GM04503 (cell line): ENCODE data around the gene NCK2.

ENCODE experiments used
- DNase-seq: peaks from one replicate; pipeline ENCODE4 v3.0.0-alpha.2; 2012; ENCODE audit warnings: low read depth

Gene NCK2

DNA sequence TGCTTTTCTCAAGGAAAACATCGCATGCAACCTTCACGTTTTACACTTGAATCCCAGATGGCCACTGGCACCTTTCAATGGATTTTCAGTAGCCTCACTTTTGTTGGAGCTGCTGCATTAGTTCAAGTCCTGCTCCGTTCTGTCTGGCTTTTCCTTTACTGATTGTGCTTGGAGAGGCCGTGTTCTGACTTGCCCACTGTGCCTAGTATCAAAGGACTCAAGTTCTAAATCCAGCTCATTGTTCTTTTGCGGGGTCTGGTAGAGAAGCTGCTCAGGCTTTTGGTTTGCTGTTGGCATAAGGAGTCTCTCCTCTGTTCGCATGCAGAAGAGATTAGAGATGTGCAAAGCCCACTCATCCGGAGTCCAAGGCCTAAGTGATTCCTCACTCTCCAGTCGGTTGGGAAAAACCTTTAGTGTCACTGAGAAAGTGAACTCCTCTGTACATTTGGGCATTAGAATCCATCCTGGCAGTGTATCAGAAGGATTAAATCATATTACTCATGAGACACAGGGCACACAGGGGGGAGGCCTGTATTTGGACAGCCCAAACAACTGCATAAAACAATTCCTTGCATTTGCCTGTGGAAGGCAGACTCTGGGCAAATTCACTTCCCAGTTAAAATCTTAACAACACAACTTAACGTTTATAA, 69.7 kb downstream of the NCK2 start:
- DNase-seq = no peak

DNA sequence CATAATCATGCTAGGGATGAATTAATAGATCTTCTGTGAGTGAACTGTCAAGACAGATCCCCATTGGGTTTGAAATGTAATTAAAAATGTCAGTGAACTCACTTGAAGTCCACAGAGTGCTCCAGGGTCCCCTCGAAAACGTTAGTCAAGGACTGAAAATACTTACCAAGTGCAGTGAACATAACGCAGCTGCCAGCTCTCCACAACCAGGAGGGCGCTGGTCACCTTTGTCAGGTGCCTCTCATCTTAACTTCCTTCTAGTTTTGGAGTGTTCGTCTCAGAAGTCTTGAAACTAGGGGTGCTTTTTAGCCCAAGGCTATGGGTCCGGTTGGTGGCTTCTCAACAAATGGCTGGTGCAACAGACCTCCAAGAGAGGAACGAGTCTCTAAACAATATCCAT, 70.7 kb downstream of the NCK2 start:
- no peak for DNase-seq

DNA sequence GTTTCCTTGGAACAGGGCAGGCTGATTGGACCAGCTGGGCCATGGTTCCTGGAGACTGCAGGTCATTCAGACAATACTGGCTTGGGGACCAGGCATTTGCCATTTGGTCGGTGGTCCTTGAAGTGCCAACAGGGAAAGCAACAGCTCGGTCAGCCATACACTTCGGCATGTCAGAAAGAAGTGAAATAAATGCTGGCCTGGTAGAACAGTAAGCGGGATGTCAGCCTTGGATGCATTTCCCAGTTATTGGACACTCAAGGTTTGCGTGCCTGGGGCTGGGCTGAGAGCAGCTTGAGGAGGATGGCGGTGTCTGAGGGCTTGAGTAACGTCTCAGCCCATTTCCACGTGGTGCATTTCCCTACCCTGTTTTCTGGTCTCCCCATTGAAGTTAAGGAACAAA, 75.4 kb downstream of the NCK2 start:
- no peak for DNase-seq

DNA sequence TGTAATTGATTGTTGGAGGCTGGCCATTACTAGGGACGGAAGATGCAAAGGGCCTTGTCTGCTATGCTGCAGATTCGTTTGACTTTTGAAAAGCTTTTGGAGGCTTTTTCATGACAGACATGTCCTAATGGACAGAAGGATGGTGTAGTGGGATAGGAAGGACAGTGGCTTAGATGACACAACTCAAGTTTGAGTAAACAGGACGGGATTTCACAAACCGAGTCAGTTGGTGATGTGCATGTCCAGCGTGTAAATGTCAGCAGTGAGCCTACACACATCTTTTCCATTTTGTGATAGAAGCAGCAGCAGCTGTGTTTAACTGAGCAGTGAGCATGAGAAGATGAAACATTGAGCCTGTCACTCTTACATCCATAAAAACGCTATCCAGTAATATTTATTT, 76.0 kb downstream of the NCK2 start:
- DNase-seq = no peak

DNA sequence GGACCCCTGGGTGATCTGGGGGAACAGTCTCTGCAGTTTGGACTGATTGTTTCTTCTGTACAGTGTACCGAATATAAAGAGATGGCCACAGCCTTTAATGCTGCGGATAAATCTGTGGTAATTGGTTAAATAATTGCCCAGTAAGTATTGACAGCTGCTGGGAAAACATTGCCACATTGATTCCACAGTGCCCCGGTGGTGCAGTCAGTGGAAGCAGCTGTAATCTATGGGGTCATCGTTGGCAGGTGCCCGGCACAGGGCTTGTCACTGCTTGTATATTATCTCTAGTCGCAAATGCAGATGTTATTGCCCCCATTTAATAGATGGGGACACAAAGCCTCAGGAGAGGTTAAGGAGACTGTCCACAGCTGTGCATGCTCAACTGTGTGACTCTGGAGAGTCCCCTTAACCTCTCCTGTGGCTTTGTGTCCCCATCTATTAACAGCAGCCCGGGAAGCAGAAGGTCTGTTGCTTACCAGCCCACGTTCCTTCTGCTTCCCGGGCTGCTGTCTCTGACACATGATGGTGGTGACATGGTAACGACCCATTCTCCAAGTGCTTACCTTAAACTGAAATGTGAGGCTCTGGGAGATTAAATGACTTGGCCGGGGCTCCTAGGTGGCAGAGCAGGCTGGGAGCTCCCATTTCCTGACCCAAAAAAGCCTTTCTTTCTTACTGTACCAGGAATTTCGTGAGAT, 76.9 kb downstream of the NCK2 start:
- no peak for DNase-seq

DNA sequence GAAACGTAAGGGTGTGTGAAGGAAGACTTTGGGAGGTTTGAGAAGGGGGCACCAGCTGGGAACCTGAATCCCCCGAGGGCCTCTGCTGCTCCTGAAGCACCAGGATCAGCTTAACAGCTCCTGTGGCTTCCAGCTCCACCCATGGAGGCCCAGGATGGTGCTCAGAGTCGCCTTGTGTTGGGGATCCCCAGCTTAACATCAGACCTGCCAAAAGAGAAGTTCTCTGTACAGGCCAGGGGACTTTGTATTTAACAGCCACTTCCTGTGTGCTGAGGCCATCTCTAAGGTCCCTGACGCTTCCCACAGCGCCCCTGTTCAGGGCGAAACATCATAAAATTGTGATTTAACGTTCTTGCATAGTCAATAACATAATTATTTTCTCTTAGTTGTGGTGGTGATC, 77.5 kb downstream of the NCK2 start:
- DNase-seq = no peak

DNA sequence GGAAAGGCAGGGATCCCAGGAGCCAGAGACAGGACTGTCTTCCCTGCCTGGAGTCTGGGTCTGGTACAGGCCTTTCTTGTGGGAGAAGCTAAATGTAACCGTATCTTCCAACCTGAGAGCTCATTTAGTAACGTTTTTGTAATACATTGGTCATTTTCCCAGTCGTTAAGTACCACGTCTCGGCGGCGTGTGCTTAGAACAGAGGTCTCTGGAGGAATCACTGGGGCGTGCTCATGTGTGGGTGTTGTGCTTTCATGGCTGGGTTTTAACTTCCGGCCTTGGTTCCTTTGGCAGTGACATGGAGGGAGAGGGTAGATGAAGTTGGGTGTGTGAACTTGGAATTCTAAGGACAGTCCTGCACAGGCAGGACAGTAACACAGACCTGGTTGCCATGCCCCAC, 79.7 kb downstream of the NCK2 start:
- DNase-seq = no peak

DNA sequence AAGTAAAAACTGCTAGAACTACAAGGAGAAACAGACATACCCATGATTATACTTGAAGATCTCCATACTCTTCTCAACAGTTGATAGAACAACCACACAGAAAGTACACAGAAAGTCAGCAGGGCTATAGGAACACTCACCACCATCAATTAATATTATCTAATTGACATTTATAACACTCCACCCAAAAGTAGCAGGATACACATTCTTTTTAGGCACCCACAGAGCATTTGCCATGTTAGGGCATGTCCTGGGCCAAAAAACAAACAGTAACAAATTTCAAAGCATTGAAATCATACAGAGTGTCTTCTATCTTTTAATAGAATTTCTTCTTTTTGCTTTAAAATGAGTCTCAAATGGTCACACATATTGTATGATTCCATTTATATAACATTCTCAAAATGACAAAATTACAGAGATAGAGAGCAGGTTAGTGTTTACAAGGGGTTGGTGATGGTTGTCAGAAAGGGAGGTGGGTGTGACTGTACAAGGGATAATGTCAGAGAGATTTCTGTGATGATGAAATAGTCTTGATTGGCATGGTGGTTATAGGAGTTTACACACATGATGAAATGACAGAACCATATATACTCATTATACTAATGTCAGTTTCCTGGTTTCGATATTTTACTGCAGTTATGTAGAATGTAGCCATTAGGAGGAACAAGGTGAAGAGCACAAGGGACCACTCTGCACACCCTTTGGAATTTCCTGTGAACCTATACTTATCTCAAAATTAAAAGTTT, 82.8 kb downstream of the NCK2 start:
- DNase-seq = no peak

DNA sequence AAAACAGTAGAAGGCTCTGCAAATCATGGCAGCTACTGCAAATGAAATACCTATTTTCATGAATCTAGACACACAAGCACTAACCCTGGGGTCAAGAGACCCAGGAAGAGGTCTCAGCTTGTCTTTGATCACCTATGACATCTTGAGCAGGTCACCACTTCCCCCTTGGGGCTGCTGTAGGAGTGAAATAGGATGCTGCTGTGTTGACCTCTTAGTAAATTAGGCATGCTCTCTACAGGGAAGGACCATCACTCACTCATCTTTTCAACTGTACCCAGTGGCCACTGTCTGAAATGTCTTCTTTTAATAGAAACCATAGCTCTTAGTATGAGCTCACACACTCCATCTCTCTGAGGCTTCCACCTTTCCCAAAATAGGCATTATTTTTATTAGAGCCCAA, 83.8 kb downstream of the NCK2 start:
- no peak for DNase-seq

DNA sequence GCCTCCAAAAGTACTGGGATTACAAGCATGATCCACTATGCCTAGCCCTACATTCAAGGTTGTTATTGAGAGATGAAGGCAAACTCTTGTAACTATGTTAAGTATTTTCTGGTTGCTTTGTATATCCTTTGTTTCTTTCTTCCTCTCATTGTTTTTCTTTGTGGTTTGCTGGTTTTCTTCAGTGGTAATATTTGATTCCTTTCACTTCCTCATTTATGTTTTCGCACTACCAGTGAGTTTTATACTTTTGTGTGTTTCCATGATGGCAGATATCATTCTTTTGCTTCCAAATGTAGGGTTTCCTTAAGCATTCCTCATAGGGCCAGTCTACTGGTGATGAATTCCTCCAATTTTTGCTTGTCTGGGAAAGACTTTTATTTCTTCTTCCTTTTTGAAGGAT, 90.2 kb downstream of the NCK2 start:
- no peak for DNase-seq

DNA sequence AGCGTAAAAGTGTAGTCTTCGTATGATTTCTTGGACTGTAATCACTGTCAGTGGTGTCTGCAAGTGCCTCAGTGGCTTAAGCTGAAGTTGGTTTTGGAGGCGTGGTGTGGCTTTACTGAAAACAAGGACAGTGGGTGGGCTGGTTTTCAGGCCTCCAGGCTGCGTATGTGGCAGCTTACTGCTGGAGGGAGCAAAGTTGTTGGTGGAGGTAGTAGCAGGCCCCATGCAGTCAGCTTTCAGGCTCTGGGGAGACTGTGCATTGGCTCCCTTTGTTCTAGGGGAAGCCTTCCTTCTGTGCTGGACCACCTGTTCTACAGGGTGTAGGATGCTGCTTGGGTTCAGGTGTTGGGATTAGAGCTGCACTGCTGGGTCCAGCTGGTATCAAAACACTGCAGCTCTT, 91.6 kb downstream of the NCK2 start:
- no peak for DNase-seq

DNA sequence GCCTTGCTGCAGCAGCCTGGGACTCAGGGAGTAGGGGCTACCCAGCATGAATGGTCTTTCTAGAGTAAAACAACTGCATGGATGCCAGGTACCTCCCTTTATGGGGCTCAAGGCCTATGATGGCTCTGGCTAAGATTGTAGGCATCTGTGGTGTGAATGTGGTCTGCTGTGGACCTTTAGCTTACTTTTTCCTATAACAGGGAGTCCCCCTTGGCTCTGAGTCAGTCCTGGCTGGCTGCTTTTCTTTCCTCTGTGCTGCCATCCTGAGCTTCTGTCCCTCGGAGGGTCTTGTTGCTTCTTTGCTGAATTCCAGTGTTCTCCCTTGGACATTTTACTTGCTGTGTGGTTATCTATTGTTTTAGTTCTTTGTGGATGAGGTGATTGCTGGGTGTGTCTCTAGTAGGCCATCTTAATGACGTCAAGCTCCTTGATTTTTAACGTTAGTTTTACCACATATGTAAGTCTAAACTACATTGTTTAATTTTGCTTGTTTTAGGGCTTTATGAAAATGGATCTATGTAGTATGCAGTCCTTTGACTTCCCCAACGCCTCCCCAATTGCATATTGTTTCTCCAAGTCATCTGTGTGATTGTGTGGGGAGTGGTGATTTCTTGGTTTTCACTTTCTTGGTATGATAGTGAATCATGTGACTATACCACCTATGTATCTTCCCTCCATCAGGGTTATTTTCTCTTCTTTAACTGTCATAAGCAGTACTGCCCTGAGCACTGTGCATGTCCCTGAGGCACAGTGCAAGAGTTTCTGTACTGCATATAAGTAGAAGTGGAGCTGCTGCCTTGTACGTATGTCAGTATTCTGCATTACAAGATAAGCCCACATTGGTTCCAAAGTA, 92.4 kb downstream of the NCK2 start:
- no peak for DNase-seq

DNA sequence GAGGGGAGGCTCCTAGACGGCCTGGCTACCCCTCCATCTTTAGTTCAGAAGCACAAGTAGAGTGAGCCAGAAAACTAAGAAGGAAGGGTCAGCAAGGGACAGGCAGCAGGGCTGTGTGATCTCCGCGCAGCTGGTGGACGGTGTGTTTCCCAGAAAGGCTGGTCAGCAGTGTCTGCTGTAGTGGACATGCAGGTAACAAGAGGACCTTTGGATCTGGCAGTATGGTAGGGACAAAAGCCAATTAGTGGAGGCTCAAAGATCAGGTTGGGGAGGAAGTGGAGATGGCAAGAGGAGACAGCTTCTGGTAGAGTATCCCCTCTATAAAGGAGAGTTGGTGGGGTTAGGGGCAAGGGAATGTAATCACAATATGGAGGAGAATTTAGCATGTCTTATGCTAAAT, 95.1 kb downstream of the NCK2 start:
- DNase-seq = no peak

DNA sequence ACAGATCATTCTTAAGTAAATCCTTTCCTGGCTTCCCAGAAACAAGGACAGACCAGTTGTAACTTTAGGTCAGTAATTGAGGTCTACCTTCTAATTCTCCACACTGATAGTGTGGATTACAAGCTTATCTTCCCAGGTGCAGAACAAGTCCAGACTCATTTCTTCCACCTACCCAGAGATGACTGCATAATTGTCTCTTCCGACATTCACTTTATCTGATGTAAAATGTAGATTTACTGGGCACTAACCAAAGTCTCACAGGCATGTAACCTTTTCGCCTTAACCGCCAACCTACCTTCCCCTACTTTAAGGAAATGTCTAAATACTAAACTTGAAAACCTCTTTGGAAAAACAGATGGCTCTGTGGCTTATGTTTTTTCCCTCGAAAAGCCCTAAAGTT, 96.2 kb downstream of the NCK2 start:
- no peak for DNase-seq

DNA sequence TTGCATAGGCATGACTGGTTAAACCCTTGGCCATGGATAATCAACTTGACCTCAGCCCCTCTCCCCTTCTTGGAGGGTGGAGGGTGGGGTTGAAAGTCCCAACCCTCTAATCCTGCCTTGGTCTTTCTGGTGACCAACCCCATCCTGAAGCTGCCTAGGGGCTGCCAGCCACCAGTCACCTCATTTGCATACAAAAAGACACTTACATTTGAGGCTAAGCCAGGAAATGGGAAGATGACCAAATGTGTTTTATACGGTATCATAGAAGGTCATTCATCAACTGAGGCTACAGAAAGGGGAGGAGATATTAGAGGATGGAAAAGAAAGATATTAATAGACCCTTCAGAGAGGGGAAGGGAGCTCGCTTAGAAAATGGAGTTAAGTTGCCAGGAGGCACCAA, 96.8 kb downstream of the NCK2 start:
- no peak for DNase-seq

DNA sequence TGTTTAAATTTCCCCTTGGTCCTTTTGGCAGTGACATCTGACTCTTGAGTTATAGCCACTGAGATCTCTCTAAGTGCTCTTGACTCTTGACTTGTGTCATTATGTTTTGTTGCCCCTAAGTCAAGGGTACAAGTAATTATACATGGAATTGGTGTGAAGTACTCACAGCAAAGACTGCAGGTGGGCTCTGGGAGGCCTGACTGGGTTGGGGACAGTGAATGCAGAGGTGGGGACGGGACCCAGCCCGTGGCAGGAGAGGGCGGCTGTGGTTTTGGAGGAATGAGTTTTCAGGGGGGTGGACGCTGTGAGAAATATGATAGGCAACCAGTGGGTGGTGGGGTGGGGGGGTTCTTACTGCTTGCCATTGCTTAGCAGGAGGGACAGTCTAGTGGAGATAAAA, 97.8 kb downstream of the NCK2 start:
- no peak for DNase-seq

DNA sequence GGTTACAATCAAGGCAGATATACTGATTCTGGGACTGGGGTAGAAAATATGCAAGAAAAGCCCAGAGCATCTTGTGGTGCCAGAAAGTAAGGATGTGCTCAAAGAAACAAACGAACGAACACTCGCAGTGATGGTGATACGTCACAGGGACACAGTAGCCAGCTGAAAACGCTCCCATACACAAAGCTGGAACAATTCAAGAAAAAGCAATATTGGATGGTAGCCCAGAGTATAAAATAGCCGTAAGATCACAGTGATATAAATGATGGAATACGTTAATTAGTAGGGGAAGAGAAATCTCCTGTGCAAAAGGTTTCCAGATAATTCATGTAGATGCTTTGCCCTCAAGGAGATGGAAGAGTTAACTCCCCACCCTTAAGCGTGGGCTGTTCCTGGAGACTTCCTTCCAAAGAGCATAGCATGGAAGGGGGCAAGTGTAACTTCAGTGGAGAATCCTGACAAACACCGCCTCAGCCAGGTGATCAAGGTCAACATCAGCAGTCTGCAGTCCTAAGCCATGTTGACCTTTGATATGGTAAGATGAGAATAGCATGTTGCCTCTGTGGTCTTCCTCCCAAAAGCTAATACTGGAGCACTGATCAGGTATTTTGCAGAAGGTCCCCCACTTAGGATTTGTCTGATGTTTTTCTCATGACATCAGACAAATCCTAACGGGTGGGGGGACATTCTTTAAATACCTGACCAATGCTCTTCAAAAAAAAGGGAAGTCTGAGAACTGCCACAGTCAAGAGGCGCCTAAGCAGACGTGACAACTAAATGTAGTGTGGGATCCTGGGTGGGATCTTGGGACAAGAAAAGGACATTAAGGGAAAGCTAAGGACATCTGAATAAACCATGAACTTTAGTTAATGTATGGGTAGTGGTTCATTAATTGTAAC, 99.0 kb downstream of the NCK2 start:
- no peak for DNase-seq

DNA sequence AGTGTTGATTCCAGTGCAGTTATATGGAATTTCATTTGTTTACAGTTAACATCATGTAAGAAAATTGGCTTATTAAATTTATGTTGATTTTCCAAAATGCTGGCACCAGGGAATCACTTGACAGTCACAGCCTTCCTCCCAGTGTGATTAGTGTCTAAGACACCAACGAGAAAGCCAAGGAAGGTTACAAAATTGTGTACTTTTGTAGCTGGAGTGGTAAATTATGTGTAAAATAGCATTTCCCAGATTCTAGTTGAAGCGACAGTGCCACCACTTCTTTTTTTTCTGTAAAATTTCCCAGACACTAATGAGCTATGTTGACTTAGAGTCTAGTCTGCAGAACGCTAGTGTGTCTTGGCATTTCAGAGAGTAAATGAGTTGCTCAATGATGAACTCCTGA, 101.3 kb downstream of the NCK2 start:
- no peak for DNase-seq

DNA sequence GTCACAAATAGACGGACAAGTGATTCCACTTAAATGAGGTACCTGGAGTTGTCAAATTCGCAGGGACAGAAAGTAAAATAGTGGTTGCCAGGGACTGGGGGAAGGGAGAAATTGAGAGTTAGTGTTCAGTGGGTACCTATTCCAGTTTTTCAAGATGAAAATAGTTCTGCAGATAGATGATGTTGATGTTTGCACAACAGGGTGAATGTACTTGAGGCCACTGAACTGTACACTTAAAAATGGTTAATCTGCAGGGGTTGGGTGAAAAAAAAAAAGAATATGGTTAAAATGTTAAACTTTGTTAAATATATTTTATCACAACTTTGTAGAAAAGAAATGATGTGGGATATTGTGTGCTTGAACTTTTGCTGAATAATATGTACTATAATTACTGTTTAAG, 102.3 kb downstream of the NCK2 start:
- no peak for DNase-seq

DNA sequence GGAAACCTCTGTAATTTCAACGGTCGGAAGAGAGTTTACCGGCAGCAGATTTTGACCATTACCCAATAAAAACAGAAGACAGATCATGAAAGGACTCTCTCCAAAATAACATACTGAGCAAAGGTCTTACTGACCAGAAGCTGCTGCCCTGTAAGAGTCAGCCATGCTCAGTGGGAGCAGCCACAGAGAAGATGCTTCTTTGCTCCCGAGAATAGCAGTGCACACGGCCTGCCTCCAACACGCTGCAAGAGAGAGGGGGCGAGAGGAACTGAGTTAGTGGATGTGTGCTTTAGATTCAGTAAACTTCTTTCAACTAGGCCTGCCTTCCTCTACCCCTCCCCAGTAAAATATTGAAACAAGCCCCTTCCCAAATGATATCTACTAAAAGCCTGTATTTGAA, 103.7 kb downstream of the NCK2 start:
- DNase-seq = no peak

DNA sequence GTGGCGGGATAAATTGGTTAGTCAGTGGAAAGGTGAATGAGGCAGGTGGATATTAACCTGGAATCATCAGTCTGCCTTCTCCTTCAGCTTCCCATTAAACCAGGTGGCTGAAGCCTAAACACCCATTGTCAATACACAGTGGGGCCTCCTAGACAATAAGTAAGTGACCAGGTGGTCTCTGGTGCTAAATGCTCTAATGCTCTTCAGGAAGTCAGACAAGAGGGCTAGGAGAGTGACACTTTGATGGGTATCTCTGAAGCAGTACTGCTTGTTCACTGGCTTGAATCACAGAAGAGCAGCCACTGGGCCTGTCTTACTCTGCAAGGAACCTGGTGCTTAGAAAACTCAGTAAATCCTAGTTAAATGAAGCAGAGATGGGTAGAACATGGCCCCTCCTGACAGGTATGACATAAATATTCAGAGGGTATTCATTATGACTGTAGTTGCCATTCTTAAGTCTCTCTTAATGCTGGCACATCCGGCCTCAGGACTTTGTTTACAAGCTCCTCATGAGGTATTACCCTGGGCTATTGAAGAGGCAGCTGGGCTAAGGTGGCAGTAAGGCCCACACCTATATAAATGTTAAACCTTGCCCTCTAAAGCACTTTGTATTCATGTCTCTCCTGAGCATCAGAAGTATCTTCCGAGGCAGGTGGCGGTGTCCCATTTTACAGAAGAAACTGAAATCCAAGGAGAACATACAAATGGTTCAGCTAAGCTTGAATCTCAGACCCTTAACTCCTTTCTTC, 104.9 kb downstream of the NCK2 start:
- no peak for DNase-seq
